ENCODE results near the gene NCOA6.

The NCOA6 gene

GRCh38 chr20:34825530-34826362, at the start of gene NCOA6:
TSS of gene NCOA6 (minus strand) at chr20:34825651. CDS start at chr20:34782355, 43,296 bp downstream.
- H3K4me3 ChIP-seq (ENCODE audit: low read length), result peak within 1 kb of the TSS; percentile 97

DNA sequence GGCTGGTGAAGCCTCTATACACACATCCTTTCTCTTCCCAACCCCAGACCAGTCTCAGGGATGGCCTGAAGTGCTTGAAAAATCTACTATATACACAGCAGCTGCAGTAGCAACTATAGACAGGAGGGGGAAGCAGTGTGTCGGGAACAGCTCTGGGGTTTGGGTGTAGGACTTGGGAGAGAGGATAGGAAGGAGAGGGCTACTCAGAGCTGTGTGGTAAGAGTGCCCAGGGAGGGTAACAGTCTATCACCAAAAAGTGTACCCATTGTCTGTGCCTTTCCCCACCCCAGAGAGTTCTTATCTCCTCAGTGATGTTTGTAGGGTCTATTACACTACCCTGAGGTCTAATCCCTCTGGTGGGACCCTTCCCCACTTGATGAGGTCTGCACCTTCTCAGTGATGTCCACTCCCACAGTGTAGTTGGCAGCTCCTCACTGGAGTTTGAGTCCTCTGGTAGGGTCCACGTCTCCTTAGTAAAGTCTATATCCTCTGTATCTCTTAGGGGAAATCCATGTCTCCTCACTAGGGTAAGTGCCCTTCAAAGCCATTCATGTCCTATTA, 48.7 kb upstream of the NCOA6 start:
- no peaks in the 10 kb centered on the region for H3K36me3 ChIP-seq (ENCODE audit: control insufficient read depth, insufficient read depth, low read length)
- H3K9ac ChIP-seq (ENCODE audit: low read length), result peak overlapping the region; percentile 50
- no peaks in the 10 kb centered on the region for H3K27me3 ChIP-seq (ENCODE audit: control insufficient read depth, insufficient read depth, low read length)
- H3K4me1 ChIP-seq (ENCODE audit: control insufficient read depth, insufficient read depth, low read length), result peaks cover 49% of the 10 kb centered on the region
- no peaks in the 10 kb centered on the region for H3K9me3 ChIP-seq (ENCODE audit: control insufficient read depth, low read length)
- H3K4me3 ChIP-seq (ENCODE audit: low read length), result no peak overlapping the region

More at GRCh38 chr20:34825530-34826362, at the start of gene NCOA6:
- Histone ChIP-seq H3K36me3 (ENCODE audit: control insufficient read depth, insufficient read depth, low read length) (no peaks in the 10 kb centered on the region), H3K4me1 (ENCODE audit: control insufficient read depth, insufficient read depth, low read length) (peaks cover 26% of the 10 kb centered on the region), H3K27me3 (ENCODE audit: control insufficient read depth, insufficient read depth, low read length) (no peaks in the 10 kb centered on the region), H3K9ac (ENCODE audit: low read length) (peak within 1 kb of the TSS; percentile 90), H3K9me3 (ENCODE audit: control insufficient read depth, low read length) (no peaks in the 10 kb centered on the region)

DNA sequence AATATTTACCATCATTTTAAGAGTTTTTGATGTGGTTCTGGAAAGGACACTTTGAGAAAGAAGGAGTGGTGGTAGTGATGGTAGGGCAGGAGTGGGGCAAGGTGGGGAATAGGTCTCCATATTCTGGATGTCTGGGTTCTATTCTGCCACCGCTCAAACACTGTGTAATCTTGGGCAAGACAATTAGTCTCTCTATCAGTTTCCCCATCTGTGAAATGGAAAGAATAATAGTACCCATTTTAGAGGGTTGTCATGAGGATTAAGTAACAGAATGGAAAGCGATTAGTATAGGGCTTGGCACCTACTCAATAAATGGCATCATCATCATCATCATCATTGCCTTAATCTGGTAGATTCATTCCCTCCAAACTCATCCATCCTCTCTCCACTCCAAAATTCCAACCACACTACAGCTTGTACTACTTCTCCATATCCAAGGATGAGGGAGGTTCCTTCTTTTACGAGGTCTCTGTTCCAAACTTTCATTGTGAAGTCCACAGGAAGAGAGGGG, 48.2 kb upstream of the NCOA6 start:
- H3K4me3 ChIP-seq (ENCODE audit: low read length), result no peak overlapping the region
- H3K9ac ChIP-seq (ENCODE audit: low read length), result no peak overlapping the region
- H3K9me3 ChIP-seq (ENCODE audit: control insufficient read depth, low read length), result no peaks in the 10 kb centered on the region
- no peaks in the 10 kb centered on the region for H3K27me3 ChIP-seq (ENCODE audit: control insufficient read depth, insufficient read depth, low read length)
- H3K36me3 ChIP-seq (ENCODE audit: control insufficient read depth, insufficient read depth, low read length), result no peaks in the 10 kb centered on the region
- peaks cover 49% of the 10 kb centered on the region for H3K4me1 ChIP-seq (ENCODE audit: control insufficient read depth, insufficient read depth, low read length)

DNA sequence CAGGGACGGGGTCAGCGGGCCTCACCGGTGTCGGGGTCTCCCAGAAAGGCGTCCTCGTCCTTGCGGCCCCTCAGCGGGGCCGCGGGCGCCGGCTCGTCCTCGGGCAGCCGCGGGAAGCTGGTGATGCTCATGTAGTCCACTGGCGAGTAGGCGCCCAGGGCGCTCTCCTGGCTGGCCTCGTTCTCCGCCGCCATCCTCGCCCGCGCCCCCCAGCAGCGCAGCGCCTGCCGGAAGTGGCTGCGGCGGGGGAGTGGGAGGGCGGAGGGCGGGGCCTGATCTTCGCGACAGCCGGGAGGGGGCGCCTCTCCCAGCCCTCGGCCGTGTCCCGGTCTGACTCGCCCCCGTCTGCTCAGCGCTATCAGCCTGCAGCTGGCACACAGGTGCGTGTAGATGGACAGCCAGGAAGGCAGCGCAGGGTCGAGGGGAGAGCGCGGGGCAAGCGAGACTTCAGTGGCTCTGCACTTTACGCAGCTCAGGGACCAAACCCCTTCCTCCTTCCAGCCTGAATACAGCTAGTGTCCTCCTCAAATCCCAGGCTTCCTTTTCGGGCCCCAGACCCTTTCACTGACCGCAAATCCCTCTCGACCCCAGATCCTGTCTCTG, 47.3 kb upstream of the NCOA6 start, which contains the start of gene GGT7:
Gene GGT7 (minus strand): TSS at position 235 of the 603 bp plus-strand sequence. CDS start 41 bp downstream, at position 194.
- Histone ChIP-seq H3K36me3 (ENCODE audit: control insufficient read depth, insufficient read depth, low read length) (no peaks in the 10 kb centered on the region), H3K4me3 (ENCODE audit: low read length) (peak within 1 kb of the TSS; percentile 34), H3K9me3 (ENCODE audit: control insufficient read depth, low read length) (no peaks in the 10 kb centered on the region), H3K9ac (ENCODE audit: low read length) (peak within 1 kb of the TSS; percentile 71), H3K4me1 (ENCODE audit: control insufficient read depth, insufficient read depth, low read length) (peaks cover 44% of the 10 kb centered on the region), H3K27me3 (ENCODE audit: control insufficient read depth, insufficient read depth, low read length) (no peaks in the 10 kb centered on the region)

DNA sequence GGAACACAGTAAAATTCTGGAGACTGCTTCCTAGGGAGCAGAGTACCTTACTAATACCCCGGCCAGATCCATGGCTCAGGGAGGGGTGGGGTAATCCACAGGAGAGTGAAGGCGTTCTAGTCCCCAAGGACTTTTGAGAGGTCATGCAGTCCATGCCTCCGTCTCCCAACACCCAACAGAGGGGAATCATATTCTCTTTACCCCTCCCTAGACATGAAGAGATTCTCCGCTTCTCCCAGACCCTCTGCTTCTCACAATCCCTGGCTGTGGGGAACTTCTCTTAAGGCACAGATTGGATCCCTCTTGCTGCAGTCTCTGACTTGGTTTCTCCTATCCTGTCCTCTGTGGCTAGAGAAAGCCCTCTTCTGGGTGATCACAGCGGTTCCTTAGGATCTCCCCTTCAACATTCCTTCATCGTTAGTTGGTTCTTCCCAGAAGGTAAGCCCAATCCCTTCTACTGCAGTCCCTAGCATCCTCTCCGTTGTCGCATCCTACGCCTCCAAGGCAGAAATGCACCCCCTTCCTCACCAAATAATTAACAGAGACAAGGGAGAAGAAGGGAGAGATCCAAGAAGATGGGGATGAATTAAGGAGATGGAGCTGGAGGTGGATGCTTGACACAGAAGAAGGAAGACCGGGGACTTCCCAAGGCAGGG, 46.6 kb upstream of the NCOA6 start:
- Histone ChIP-seq H3K9ac (ENCODE audit: low read length) (peak overlapping the region; percentile 71), H3K4me3 (ENCODE audit: low read length) (peak overlapping the region; percentile 34), H3K9me3 (ENCODE audit: control insufficient read depth, low read length) (no peaks in the 10 kb centered on the region), H3K4me1 (ENCODE audit: control insufficient read depth, insufficient read depth, low read length) (peaks cover 44% of the 10 kb centered on the region), H3K36me3 (ENCODE audit: control insufficient read depth, insufficient read depth, low read length) (no peaks in the 10 kb centered on the region), H3K27me3 (ENCODE audit: control insufficient read depth, insufficient read depth, low read length) (no peaks in the 10 kb centered on the region)

DNA sequence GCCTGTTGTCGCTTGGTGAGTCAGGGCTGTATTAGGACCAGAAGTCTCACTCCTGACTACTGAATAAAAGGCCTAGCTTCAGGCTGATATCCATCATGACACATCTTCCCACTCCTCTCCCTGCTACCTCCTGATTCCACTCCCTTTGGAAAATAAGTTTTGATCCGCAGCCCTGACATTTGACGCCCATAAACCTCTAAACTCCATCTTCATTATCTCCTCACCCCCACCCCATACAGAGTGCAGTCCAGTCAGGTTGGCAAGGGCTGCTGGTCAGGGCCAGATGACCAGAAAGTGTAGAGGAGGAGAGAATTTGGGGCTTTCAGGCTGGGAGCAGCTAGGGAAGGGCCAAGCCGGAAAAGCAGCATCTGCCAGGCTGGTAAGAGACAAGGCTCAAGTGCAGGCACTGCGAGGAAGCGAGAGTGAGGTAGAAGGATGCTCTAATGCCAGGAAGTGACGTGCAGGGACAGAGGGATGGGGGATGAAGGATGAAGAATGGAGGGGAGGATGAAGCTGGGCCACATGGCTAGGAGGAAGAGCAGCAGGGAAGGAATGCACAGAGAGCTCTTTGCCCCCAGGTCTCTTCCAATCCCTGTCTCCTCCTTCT, 46.0 kb upstream of the NCOA6 start:
- Histone ChIP-seq H3K4me1 (ENCODE audit: control insufficient read depth, insufficient read depth, low read length) (peaks cover 44% of the 10 kb centered on the region), H3K4me3 (ENCODE audit: low read length) (peak overlapping the region; percentile 34), H3K36me3 (ENCODE audit: control insufficient read depth, insufficient read depth, low read length) (no peaks in the 10 kb centered on the region), H3K9me3 (ENCODE audit: control insufficient read depth, low read length) (no peaks in the 10 kb centered on the region), H3K27me3 (ENCODE audit: control insufficient read depth, insufficient read depth, low read length) (no peaks in the 10 kb centered on the region), H3K9ac (ENCODE audit: low read length) (no peak overlapping the region)

- H3K4me3 ChIP-seq (ENCODE audit: low read length), result no peak overlapping the region
- H3K27me3 ChIP-seq (ENCODE audit: control insufficient read depth, insufficient read depth, low read length), result no peaks in the 10 kb centered on the region
- H3K36me3 ChIP-seq (ENCODE audit: control insufficient read depth, insufficient read depth, low read length), result no peaks in the 10 kb centered on the region
- no peaks in the 10 kb centered on the region for H3K9me3 ChIP-seq (ENCODE audit: control insufficient read depth, low read length)
- H3K4me1 ChIP-seq (ENCODE audit: control insufficient read depth, insufficient read depth, low read length), result no peaks in the 10 kb centered on the region
- no peak overlapping the region for H3K9ac ChIP-seq (ENCODE audit: low read length)
Measured at GRCh38 chr20:34864216-34864615, 38.8 kb upstream of the NCOA6 start.

GRCh38 chr20:34863421-34863965, 38.0 kb upstream of the NCOA6 start:
- no peak overlapping the region for H3K9ac ChIP-seq (ENCODE audit: low read length)
- H3K9me3 ChIP-seq (ENCODE audit: control insufficient read depth, low read length), result no peaks in the 10 kb centered on the region
- H3K36me3 ChIP-seq (ENCODE audit: control insufficient read depth, insufficient read depth, low read length), result no peaks in the 10 kb centered on the region
- H3K27me3 ChIP-seq (ENCODE audit: control insufficient read depth, insufficient read depth, low read length), result no peaks in the 10 kb centered on the region
- H3K4me1 ChIP-seq (ENCODE audit: control insufficient read depth, insufficient read depth, low read length), result no peaks in the 10 kb centered on the region
- H3K4me3 ChIP-seq (ENCODE audit: low read length), result no peak overlapping the region

DNA sequence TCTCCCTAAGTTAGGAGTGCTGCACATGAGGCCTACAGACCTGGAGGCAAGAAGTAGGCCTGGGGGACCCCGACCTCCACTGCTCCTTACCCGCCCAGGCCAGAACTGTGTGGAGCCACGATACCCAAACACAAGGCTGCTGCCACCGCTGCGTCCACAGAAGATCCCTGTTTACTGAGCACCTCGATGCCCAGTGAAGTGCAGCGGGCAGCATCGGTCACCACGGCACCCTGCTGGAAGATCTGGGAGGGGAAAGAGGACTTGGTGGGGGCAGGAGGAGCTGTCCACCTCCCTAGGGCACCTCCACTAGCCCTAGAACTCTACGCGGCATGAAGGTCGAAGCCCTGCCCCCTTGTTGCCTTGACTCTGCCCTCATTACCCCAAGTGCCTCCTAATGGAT, 37.3 kb upstream of the NCOA6 start:
- Histone ChIP-seq H3K4me3 (ENCODE audit: low read length) (no peak overlapping the region), H3K9me3 (ENCODE audit: control insufficient read depth, low read length) (no peaks in the 10 kb centered on the region)

DNA sequence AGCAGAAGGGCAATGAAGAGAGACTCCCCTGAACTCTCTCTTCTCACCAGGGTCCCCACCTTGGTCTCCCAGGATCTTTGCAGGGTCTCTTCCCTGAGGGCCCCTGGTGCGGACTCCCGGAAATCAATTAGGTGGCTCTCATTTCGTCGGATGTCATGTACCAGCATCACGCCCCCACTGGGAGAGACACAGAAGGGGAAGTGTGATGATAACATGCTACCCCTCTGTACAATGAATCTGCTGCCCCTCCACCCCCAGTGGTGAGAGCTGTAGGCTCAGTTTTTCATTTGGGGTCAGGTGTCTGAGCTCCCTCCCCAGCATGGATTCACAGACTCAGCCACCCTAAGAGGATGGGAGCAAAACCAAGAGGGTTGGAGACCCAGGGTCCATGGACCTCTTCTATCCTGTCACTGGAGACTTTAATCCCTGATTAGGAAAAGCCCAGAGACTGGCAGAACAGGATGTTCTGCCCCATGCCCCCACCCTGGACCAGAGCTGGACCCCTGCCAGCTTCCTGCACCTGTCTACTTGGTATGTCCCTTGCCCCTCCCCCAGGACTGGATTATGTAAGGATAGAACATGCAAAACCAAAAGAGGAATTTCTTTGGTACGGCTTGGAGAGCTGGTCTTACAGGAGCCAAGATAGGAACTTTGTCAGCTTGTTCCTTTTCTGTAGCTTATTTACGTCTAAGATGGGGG, 36.1 kb upstream of the NCOA6 start:
- no peaks in the 10 kb centered on the region for H3K4me1 ChIP-seq (ENCODE audit: control insufficient read depth, insufficient read depth, low read length)
- H3K4me3 ChIP-seq (ENCODE audit: low read length), result no peak overlapping the region
- H3K9me3 ChIP-seq (ENCODE audit: control insufficient read depth, low read length), result no peaks in the 10 kb centered on the region
- no peaks in the 10 kb centered on the region for H3K27me3 ChIP-seq (ENCODE audit: control insufficient read depth, insufficient read depth, low read length)
- H3K9ac ChIP-seq (ENCODE audit: low read length), result no peak overlapping the region
- no peaks in the 10 kb centered on the region for H3K36me3 ChIP-seq (ENCODE audit: control insufficient read depth, insufficient read depth, low read length)

More for the DNA sequence above, 37.3 kb upstream of the NCOA6 start:
- Histone ChIP-seq H3K27me3 (ENCODE audit: control insufficient read depth, insufficient read depth, low read length) (no peaks in the 10 kb centered on the region), H3K4me1 (ENCODE audit: control insufficient read depth, insufficient read depth, low read length) (no peaks in the 10 kb centered on the region), H3K36me3 (ENCODE audit: control insufficient read depth, insufficient read depth, low read length) (no peaks in the 10 kb centered on the region), H3K9ac (ENCODE audit: low read length) (no peak overlapping the region)
